Heart left ventricle (tissue), 13 donors: ENCODE measurements around the gene NRTN.

Source experiments
- CTCF ChIP-seq, 12 donors: fragments of 200-600 bp; sonication (generic) in 4 of 12; IDR thresholded peaks; one replicate each; pipeline versions ENCODE4 v1.5.0 to v1.8.0; 2018 to 2022; ENCODE audit warnings: antibody characterized with exemption in 12 of 12, mild to moderate bottlenecking in 5 of 12
- POLR2A ChIP-seq, 2 donors: fragments of 450-650 bp; IDR thresholded peaks; one replicate each; pipeline ENCODE4 v1.6.1; 2017; ENCODE audit warnings: antibody characterized with exemption in 2 of 2, mild to moderate bottlenecking in 2 of 2, moderate library complexity in 2 of 2
- donor health status: ischemic (EF 13 %, LVEDD 7.1; RV severe dilation, severe dysfunction).
- donor health status: DM: no; HTN: yes; CAD: no.
- donor health status: DM: no; HTN: no; CAD: no.
- donor health status: ischemic (EF 25% LVEDD 6.9; RV normal size, moderate dysfunction).
- donor health status: ischemic (EF 25% LVEDD 5.7; RV mildly dilated, moderate dysfunction).
- donor health status: ischemic (EF 35%, LVEDD 5.7; RV mildly dilated, moderate dysfunction).
- donor health status: nonischemic (EF 11% LVEDD 7.7; RV severe dilation, severe dysfunction).
- donor health status: DM: yes; HTN: yes; CAD: no.
- donor health status: PGD.
- donor health status: ischemic (EF 29% LVEDD 5.4; RV normal size, mild dysfunction).
- donor health status: nonischemic (EF 23%, LVEDD 6.1; RV moderate dilation, normal function).

- TF ChIP-seq CTCF (IDR thresholded peaks at IDR 0.05), result no peak
- TF ChIP-seq POLR2A (IDR thresholded peaks at IDR 0.05), result no peak
Observed at GRCh38 chr19:5789351-5789761, 15.5 kb upstream of the NRTN start.
